Astrocyte (in vitro differentiated cells and primary cell): ENCODE results near the gene WRAP53. TPM values are rescaled to one million over a fixed set of nuclear protein-coding genes. Genes with fewer than 3 reads are reported as not detected.

ENCODE experiments used
- DNase-seq: peaks from one replicate; pipeline ENCODE4 v3.0.0-alpha.2; 2010; ENCODE audit warnings: low read depth
- FAIRE-seq: peaks from 2 replicates; lab custom pipeline; 2011; peaks lifted over from hg19 to GRCh38; lab: Jason Lieb, UNC
- H2AFZ ChIP-seq: 2 replicates; pipeline ENCODE4 v1.6.0; 2012; ENCODE audit warnings: low read depth, low read length, inconsistent platforms
- H3K27ac ChIP-seq: 2 replicates; pipeline ENCODE4 v1.5.1; 2011; ENCODE audit warnings: low read depth, low read length, inconsistent platforms
- H3K27me3 ChIP-seq: 2 replicates; pipeline ENCODE4 v1.6.0; 2011; ENCODE audit warnings: low read length, inconsistent platforms; ENCODE audit not compliant: insufficient read depth
- H3K36me3 ChIP-seq: 2 replicates; pipeline ENCODE4 v1.5.1; 2011; ENCODE audit warnings: low read length, inconsistent platforms; ENCODE audit not compliant: insufficient read depth
- H3K4me1 ChIP-seq: 2 replicates; pipeline ENCODE4 v1.5.1; 2011; ENCODE audit warnings: low read length, inconsistent platforms; ENCODE audit not compliant: insufficient read depth
- H3K4me2 ChIP-seq: 2 replicates; pipeline ENCODE4 v1.6.0; 2012; ENCODE audit warnings: low read length, inconsistent platforms
- H3K4me3 ChIP-seq: 2 replicates; pipeline ENCODE4 v1.5.1; 2011; ENCODE audit warnings: low read depth, mild to moderate bottlenecking, low read length, inconsistent platforms; ENCODE audit not compliant: insufficient read depth
- H3K79me2 ChIP-seq: 2 replicates; pipeline ENCODE4 v1.6.0; 2012; ENCODE audit warnings: mild to moderate bottlenecking, low read length, inconsistent platforms; ENCODE audit not compliant: insufficient read depth
- H3K9ac ChIP-seq: 2 replicates; pipeline ENCODE4 v1.6.0; 2012; ENCODE audit warnings: mild to moderate bottlenecking, low read length, inconsistent platforms
- H3K9me3 ChIP-seq: 2 replicates; pipeline ENCODE4 v1.5.1; 2012; ENCODE audit warnings: low read depth, mild to moderate bottlenecking, low read length, inconsistent platforms; ENCODE audit not compliant: insufficient read depth
- H4K20me1 ChIP-seq: 2 replicates; pipeline ENCODE4 v1.6.0; 2012; ENCODE audit warnings: low read length, inconsistent platforms; ENCODE audit not compliant: insufficient read depth
- H3K27ac Mint-ChIP-seq: one replicate; pipeline ENCODE4 v1.8.0; 2021; ENCODE audit warnings: mild to moderate bottlenecking, mixed read lengths; ENCODE audit not compliant: unreplicated experiment
- H3K27me3 Mint-ChIP-seq: one replicate; pipeline ENCODE4 v1.8.0; 2021; ENCODE audit warnings: low read depth, mixed read lengths; ENCODE audit not compliant: unreplicated experiment
- H3K36me3 Mint-ChIP-seq: one replicate; pipeline ENCODE4 v1.8.0; 2021; ENCODE audit warnings: low read depth, mixed read lengths; ENCODE audit not compliant: unreplicated experiment
- H3K4me1 Mint-ChIP-seq: one replicate; pipeline ENCODE4 v1.8.0; 2021; ENCODE audit warnings: low read depth, mixed read lengths; ENCODE audit not compliant: unreplicated experiment
- H3K4me3 Mint-ChIP-seq: one replicate; pipeline ENCODE4 v1.8.0; 2021; ENCODE audit warnings: mild to moderate bottlenecking, moderate library complexity, mixed read lengths; ENCODE audit not compliant: unreplicated experiment
- H3K9me3 Mint-ChIP-seq: one replicate; pipeline ENCODE4 v1.8.0; 2021; ENCODE audit warnings: mild to moderate bottlenecking, mixed read lengths; ENCODE audit not compliant: unreplicated experiment
- CTCF ChIP-seq: IDR thresholded peaks from 2 replicates; pipeline ENCODE4 v1.5.1; 2011; ENCODE audit warnings: low read depth, mild to moderate bottlenecking, inconsistent platforms, low read length, moderate library complexity; ENCODE audit not compliant: insufficient read depth
- EZH2 ChIP-seq: IDR thresholded peaks from 2 replicates; pipeline ENCODE4 v1.6.1; 2012; ENCODE audit warnings: mild to moderate bottlenecking, low read length, inconsistent platforms; ENCODE audit not compliant: insufficient read depth
- total RNA-seq: library from RNA; stranded (reverse); gene quantifications from 2 replicates; pipeline ENCODE4 v1.2.1, GENCODE V29; 2021

WRAP53 gene
- total RNA-seq, 1 donor from 2014 or later = 15.1 TPM

DNA sequence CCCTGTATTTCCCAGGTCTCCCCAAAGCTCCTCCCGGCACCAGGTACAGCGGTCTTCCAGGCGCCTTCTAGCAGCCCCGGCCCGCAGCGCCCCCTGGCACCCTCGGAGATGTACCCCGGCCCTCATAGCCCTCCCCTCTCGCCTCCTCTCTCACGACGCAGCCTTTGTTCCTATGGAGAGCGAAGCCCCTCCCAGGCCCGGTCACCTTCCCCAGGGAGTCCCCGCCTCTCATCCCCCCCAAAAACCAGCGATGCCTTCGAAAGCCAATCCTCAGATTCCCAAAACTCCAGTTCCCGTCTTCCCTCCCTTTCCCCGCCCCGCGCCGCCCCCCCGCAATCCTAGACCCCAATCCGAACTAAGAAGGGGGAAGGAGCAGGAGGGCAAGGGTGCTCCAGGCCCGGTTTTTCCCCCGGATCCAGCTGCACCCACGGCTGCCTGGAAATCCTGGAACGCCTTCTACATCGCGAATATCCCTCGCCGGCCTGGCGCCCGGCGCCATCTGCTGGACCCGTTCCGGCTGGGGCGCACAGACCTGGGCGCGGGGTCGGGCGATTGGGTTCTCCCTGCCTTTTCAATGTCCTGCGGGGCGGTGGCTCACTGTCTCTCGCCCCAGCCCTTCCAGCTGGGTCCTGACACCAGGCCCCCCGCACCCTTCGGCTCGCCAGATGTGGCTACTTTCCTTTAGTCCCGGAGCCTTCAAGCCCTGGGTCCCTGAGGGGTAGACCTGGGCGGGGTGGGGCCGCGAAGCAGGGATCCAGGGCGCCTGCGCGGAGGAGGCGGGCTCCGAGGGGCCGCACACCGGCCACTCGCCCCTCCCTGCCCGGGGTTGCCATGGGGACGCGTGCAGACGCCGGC is 28.9 kb downstream of the WRAP53 start, which contains the start of gene DNAH2:
DNAH2 (plus strand) TSS at position 844 of the 855 bp plus-strand sequence. CDS start 1,991 bp downstream, outside the sequence.
- H2AFZ ChIP-seq = peak within 1 kb of the TSS; percentile 94
- no peaks in the 10 kb centered on the region for H3K9me3 ChIP-seq
- no peaks in the 10 kb centered on the region for H3K79me2 ChIP-seq
- H3K36me3 Mint-ChIP-seq = no peaks in the 10 kb centered on the region
- FAIRE-seq (no peak), DNase-seq (peak; percentile 94)
- peaks cover 43% of the 10 kb centered on the region for H3K27me3 Mint-ChIP-seq
- H3K4me3 Mint-ChIP-seq = peak within 1 kb of the TSS; percentile 91
- H4K20me1 ChIP-seq = no peaks in the 10 kb centered on the region
- H3K27ac ChIP-seq = no peak within 1 kb of the TSS
- H3K9me3 Mint-ChIP-seq = no peaks in the 10 kb centered on the region
- H3K27ac Mint-ChIP-seq = peak within 1 kb of the TSS; percentile 58
- peaks cover 9% of the 10 kb centered on the region for H3K4me1 ChIP-seq
- peak within 1 kb of the TSS; percentile 71 for H3K9ac ChIP-seq
- H3K4me1 Mint-ChIP-seq = no peaks in the 10 kb centered on the region
- TF ChIP-seq EZH2 = no peak
- TF ChIP-seq CTCF = peak; percentile 25
- H3K36me3 ChIP-seq = no peaks in the 10 kb centered on the region
- H3K27me3 ChIP-seq = peaks cover 47% of the 10 kb centered on the region
- H3K4me2 ChIP-seq = peak within 1 kb of the TSS; percentile 97
- peak within 1 kb of the TSS; percentile 65 for H3K4me3 ChIP-seq

- Histone ChIP-seq H4K20me1 (no peaks in the 10 kb centered on the region), H3K79me2 (no peaks in the 10 kb centered on the region), H3K9ac (peak overlapping the region; percentile 71), H2AFZ (peak overlapping the region; percentile 94), H3K36me3 (no peaks in the 10 kb centered on the region), H3K4me2 (peak overlapping the region; percentile 97), H3K4me3 (peak overlapping the region; percentile 65), H3K27me3 (peaks cover 44% of the 10 kb centered on the region), H3K9me3 (no peaks in the 10 kb centered on the region), H3K4me1 (peaks cover 9% of the 10 kb centered on the region), H3K27ac (no peak overlapping the region)
- H3K27ac Mint-ChIP-seq = no peak overlapping the region
- H3K4me1 Mint-ChIP-seq = no peaks in the 10 kb centered on the region
- TF ChIP-seq CTCF = no peak
- no peak for TF ChIP-seq EZH2
- DNase-seq (no peak), FAIRE-seq (no peak)
- H3K9me3 Mint-ChIP-seq = no peaks in the 10 kb centered on the region
- no peaks in the 10 kb centered on the region for H3K36me3 Mint-ChIP-seq
- peak overlapping the region; percentile 77 for H3K4me3 Mint-ChIP-seq
- peaks cover 45% of the 10 kb centered on the region for H3K27me3 Mint-ChIP-seq
Measured at GRCh38 chr17:7717756-7718350, 29.6 kb downstream of the WRAP53 start.
